HG03095 (cell line): ENCODE results near the gene TCEA2.

Experiments
- ATAC-seq: cut with Tn5 transposase; IDR thresholded peaks from one replicate; pipeline ENCODE4 v1.9.1; 2021; ENCODE audit warnings: moderate library complexity; ENCODE audit not compliant: unreplicated experiment

The TCEA2 gene

GRCh38 chr20:64063389-64064144, 569 bp downstream of the TCEA2 start:
- ATAC-seq: peak; percentile 5

- no peak for ATAC-seq
Measured at GRCh38 chr20:64064145-64064698, 1.2 kb downstream of the TCEA2 start.

- ATAC-seq: no peak
Measured at GRCh38 chr20:64065062-64065973, 2.3 kb downstream of the TCEA2 start.

GRCh38 chr20:64065974-64066343, 3.0 kb downstream of the TCEA2 start:
- ATAC-seq: peak; percentile 36

- no peak for ATAC-seq
Measured at GRCh38 chr20:64067005-64067632, 4.1 kb downstream of the TCEA2 start.

- no peak for ATAC-seq
Measured at GRCh38 chr20:64067733-64068307, 4.8 kb downstream of the TCEA2 start.

- no peak for ATAC-seq
Measured at GRCh38 chr20:64068386-64069208, 5.6 kb downstream of the TCEA2 start.

- ATAC-seq: no peak
Measured at GRCh38 chr20:64069209-64069613, 6.2 kb downstream of the TCEA2 start.

GRCh38 chr20:64069614-64070243, 6.7 kb downstream of the TCEA2 start:
- ATAC-seq: no peak

GRCh38 chr20:64070244-64070993, 7.4 kb downstream of the TCEA2 start:
- ATAC-seq: no peak

- no peak for ATAC-seq
Measured at GRCh38 chr20:64071341-64072332, 8.6 kb downstream of the TCEA2 start.

GRCh38 chr20:64072498-64073063, 9.6 kb downstream of the TCEA2 start:
- no peak for ATAC-seq

- no peak for ATAC-seq
Measured at GRCh38 chr20:64073476-64074183, 10.6 kb downstream of the TCEA2 start.

- ATAC-seq: no peak
Measured at GRCh38 chr20:64074184-64074789, 11.3 kb downstream of the TCEA2 start.

GRCh38 chr20:64074963-64075362, 12.0 kb downstream of the TCEA2 start:
- no peak for ATAC-seq

GRCh38 chr20:64075556-64075955, 12.6 kb downstream of the TCEA2 start:
- no peak for ATAC-seq
